GM19452 (cell line): ENCODE data around the gene CRNN.

Experiments
- ATAC-seq: cut with Tn5 transposase; IDR thresholded peaks from one replicate; pipeline ENCODE4 v1.9.1; 2021; ENCODE audit not compliant: unreplicated experiment

Gene CRNN

GRCh38 chr1:152413909-152414308 is at the start of gene CRNN:
TSS of gene CRNN (minus strand) at chr1:152414263. CDS start at chr1:152412233, 2,030 bp downstream.
- ATAC-seq = no peak

- ATAC-seq = no peak
These were observed 48.6 kb upstream of the CRNN start for GRCh38 chr1:152462636-152463035.

GRCh38 chr1:152461544-152461943 is 47.5 kb upstream of the CRNN start:
- no peak for ATAC-seq

- ATAC-seq = no peak
These were observed 46.5 kb upstream of the CRNN start for GRCh38 chr1:152460529-152460899.

- peak; percentile 92 for ATAC-seq
These were observed 45.8 kb upstream of the CRNN start for GRCh38 chr1:152459596-152460528.

- ATAC-seq = no peak
These were observed 44.5 kb upstream of the CRNN start for GRCh38 chr1:152458384-152459185.

- no peak for ATAC-seq
These were observed 43.5 kb upstream of the CRNN start for GRCh38 chr1:152457561-152457960.

- ATAC-seq = no peak
These were observed 43.0 kb upstream of the CRNN start for GRCh38 chr1:152457071-152457470.

- ATAC-seq = no peak
These were observed 37.2 kb upstream of the CRNN start for GRCh38 chr1:152451254-152451653.

- ATAC-seq = no peak
These were observed 35.6 kb upstream of the CRNN start for GRCh38 chr1:152449661-152450060.

GRCh38 chr1:152448496-152448895 is 34.4 kb upstream of the CRNN start:
- no peak for ATAC-seq

GRCh38 chr1:152448095-152448494 is 34.0 kb upstream of the CRNN start:
- ATAC-seq = no peak

- no peak for ATAC-seq
These were observed 33.4 kb upstream of the CRNN start for GRCh38 chr1:152447484-152447883.

GRCh38 chr1:152444045-152444444 is 30.0 kb upstream of the CRNN start:
- ATAC-seq = no peak

GRCh38 chr1:152442765-152443164 is 28.7 kb upstream of the CRNN start:
- ATAC-seq = no peak

- ATAC-seq = no peak
These were observed 28.2 kb upstream of the CRNN start for GRCh38 chr1:152442301-152442700.

- ATAC-seq = no peak
These were observed 27.7 kb upstream of the CRNN start for GRCh38 chr1:152441756-152442155.

- ATAC-seq = peak; percentile 89
These were observed 26.8 kb upstream of the CRNN start for GRCh38 chr1:152440635-152441471.

- ATAC-seq = no peak
These were observed 22.8 kb upstream of the CRNN start for GRCh38 chr1:152436593-152437496.

- ATAC-seq = no peak
These were observed 13.4 kb upstream of the CRNN start for GRCh38 chr1:152427458-152427857.
